Measurements from ENCODE around the gene PITX3. TPM values are rescaled to one million over a fixed set of nuclear protein-coding genes. Genes with fewer than 3 reads are reported as not detected.

The PITX3 gene
- total and polyA plus RNA-seq, 10 of the 15 experiments (the other 5 are each of a cell fraction or from before 2014, with no cell fraction given), result not detected

- TF ChIP-seq ZBTB33 (IDR thresholded peaks at IDR 0.05) (no peak), ZNF384 (IDR thresholded peaks at IDR 0.05; ENCODE audit: borderline replicate concordance, low read depth, low read length) (no peak), CTCF (IDR thresholded peaks at IDR 0.05 in 2 of 3, conservative IDR thresholded peaks at IDR 0.05 in 1 of 3; ENCODE audit: control insufficient read depth in 2 of 3, extremely low read depth in 1 of 3, insufficient read depth in 1 of 3, low read depth in 3 of 3, low read length in 3 of 3) (no peak)
Measured at GRCh38 chr10:102242118-102242485, 790 bp upstream of the PITX3 start (continued).

- no peak overlapping the region; the same call in 1 of the 2 replicates for H2AFZ ChIP-seq (ENCODE audit: control insufficient read depth, low read depth, low read length)
Measured at GRCh38 chr10:102241032-102241443, 274 bp downstream of the PITX3 start.

More at GRCh38 chr10:102241032-102241443, 274 bp downstream of the PITX3 start:
- Histone ChIP-seq H3K27ac (ENCODE audit: control insufficient read depth, insufficient read depth) (no peak overlapping the region), H3K4me1 (ENCODE audit: control insufficient read depth, insufficient read depth, low read length) (peaks cover 4% of the 10 kb centered on the region; the same call in 1 of the 2 replicates), H3K36me3 (ENCODE audit: control insufficient read depth in 2 of 2, insufficient read depth in 2 of 2, low read length in 1 of 2) (no peaks in the 10 kb centered on the region), H3K4me2 (ENCODE audit: control insufficient read depth, insufficient read depth) (peak overlapping the region; percentile 85), H4K20me1 (ENCODE audit: control insufficient read depth, insufficient read depth) (no peaks in the 10 kb centered on the region), H3K9ac (ENCODE audit: control insufficient read depth, insufficient read depth, low read length) (no peak overlapping the region), H3K79me2 (ENCODE audit: control insufficient read depth, insufficient read depth, low read length) (peaks cover 7% of the 10 kb centered on the region), H3K27me3 (replicated peaks in 1 of 2; ENCODE audit: control insufficient read depth in 2 of 2, insufficient read depth in 2 of 2, low read length in 1 of 2) (peaks cover 8 to 15% of the 10 kb centered on the region in 2 experiments), H3K9me3 (replicated peaks; ENCODE audit: control insufficient read depth, insufficient read depth, low read length) (no peaks in the 10 kb centered on the region), H3K4me3 (peak overlapping the region; percentile 65; the same call in 1 of the 2 replicates)
- no peak for FAIRE-seq
- BruUV-seq (replicated peaks), result no TSS peak
- SMC1A ChIA-PET (ENCODE audit: uncharacterized antibody, unreplicated experiment), result interaction anchor here (1.3 kb wide), 1 partner anchor 11 kb away, joined by 3 read pairs; no protein-coding TSS in a partner anchor
- RAD21 ChIA-PET (ENCODE audit: unreplicated experiment), result no interaction called here
- in situ Hi-C loops (cut with MboI) (no loop called here), intact Hi-C loops (cut with micrococcal nuclease; ENCODE audit: unreplicated experiment) (no loop called here)
- DNase-seq (ENCODE audit: low read depth, low spot score), result no peak
- 9% methylated on average over 19 of the region's 20 CpGs for WGBS (ENCODE audit: insufficient coverage, insufficient replicate concordance, low lambda C conversion rate, missing lambda C conversion rate)
- ATAC-seq, result no peak
- TF ChIP-seq ASH2L (IDR thresholded peaks at IDR 0.05; ENCODE audit: borderline replicate concordance, low read depth) (no peak), EED (IDR thresholded peaks at IDR 0.05; ENCODE audit: low read depth) (no peak), CHD2 (IDR thresholded peaks at IDR 0.05; ENCODE audit: borderline replicate concordance, low read depth, low read length) (no peak)
- CTCF ChIA-PET, result interaction anchor here (4.2 kb wide), 1 partner anchor 11 kb away, joined by 16 read pairs; no protein-coding TSS in a partner anchor
- POLR2A ChIA-PET, result no interaction called here

Data from GM12878 (cell line).